GM12872 (cell line): ENCODE data around the gene TBC1D22B.
A peak's percentile ranks its signal among the peaks of the same experiment; 100 is the strongest.

ENCODE experiments used
- TF ChIP-seq, protein P1 (sequence below): IDR thresholded peaks from 3 replicates; pipeline ENCODE4 v1.5.1; 2011; ENCODE audit warnings: low read depth, mild to moderate bottlenecking, low read length, moderate library complexity; ENCODE audit not compliant: insufficient read depth

The TBC1D22B gene

DNA sequence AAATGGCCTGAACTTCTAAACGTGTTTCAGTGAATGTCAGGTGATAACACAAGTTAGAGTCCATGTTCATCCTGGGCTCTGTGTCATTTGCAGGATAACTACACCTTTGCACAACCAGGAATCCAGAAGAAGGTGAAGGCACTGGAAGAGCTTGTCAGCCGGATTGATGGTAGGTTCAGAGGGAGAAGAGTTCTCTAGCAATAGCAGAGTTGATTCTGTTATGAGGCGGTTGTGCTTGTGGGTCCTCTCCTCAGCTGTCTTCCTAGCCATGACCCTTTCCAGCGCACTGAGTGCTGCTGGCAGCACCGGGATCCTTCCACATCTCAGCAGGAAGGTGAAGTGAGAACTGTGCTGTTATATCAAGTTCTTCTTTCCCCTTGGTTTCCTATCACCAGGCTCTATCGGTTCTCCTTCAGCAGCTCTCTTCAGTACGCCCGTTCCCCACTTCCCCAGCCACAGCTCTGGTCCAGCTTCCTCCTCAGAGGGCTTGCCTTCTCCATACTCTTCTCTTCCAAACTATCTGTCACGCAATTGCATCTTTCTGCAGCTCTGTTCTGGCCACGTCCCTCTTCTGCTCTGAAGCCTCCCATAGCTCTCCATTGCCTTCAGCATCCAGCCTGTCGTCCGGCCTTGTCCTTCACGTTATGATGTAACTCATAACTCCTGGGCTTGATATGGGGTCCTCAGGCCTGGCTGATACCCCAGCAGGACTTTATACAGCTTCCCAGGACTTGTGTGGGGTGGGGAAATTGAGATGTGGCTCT is 56.3 kb downstream of the TBC1D22B start:
- TF ChIP-seq, protein P1, sequence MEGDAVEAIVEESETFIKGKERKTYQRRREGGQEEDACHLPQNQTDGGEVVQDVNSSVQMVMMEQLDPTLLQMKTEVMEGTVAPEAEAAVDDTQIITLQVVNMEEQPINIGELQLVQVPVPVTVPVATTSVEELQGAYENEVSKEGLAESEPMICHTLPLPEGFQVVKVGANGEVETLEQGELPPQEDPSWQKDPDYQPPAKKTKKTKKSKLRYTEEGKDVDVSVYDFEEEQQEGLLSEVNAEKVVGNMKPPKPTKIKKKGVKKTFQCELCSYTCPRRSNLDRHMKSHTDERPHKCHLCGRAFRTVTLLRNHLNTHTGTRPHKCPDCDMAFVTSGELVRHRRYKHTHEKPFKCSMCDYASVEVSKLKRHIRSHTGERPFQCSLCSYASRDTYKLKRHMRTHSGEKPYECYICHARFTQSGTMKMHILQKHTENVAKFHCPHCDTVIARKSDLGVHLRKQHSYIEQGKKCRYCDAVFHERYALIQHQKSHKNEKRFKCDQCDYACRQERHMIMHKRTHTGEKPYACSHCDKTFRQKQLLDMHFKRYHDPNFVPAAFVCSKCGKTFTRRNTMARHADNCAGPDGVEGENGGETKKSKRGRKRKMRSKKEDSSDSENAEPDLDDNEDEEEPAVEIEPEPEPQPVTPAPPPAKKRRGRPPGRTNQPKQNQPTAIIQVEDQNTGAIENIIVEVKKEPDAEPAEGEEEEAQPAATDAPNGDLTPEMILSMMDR = no peak

DNA sequence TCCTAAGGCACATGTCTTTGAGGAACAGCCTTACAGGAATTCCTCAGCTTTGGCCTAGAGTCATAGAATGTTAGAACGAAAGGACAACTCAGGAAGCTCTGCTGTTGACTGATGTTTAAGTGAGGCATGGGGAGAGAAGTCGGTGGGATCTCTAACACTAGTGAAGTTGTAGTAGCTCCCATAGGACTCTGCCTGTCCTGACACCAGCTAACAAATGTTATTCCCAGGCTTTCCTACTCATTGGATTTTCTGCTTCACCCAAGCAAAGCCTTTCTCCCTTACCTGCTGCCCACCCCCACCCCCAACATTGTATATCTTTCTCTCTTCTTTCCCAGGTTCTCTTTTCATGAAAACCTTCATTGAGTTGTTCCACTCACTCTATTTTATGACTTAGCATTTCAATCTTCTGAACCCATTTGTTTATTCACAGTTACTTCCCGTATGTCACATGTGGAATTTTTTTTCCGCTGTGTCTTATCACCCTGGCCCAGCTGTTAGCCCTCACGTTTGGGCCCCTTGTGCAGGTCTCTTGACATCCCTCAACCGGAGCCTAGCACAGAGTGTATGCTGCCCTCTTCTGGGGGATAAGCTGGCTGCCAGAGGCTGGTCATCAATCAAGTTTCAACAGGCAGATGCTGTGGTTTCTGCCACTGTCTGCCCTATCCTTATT is 57.0 kb downstream of the TBC1D22B start:
- TF ChIP-seq, protein P1 = peak; percentile 82

DNA sequence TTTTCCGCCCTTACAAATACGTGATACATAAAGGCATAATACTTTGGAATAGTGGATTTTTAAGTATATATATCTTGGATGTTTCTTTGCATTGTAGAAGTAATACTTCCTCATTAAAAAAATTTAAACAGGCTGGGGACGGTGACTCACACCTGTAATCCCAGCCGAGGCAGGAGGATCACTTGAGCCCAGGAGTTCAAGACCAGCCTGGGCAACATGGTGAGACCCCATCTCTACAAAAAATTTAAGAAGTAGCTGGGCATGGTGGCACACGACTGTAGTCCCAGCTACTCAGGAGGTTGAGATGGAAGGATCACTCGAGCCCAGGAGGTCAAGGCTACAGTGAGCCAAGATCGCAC is 57.6 kb downstream of the TBC1D22B start:
- TF ChIP-seq, protein P1 = no peak

GRCh38 chr6:37316071-37316470 is 58.5 kb downstream of the TBC1D22B start:
- TF ChIP-seq, protein P1 = no peak

DNA sequence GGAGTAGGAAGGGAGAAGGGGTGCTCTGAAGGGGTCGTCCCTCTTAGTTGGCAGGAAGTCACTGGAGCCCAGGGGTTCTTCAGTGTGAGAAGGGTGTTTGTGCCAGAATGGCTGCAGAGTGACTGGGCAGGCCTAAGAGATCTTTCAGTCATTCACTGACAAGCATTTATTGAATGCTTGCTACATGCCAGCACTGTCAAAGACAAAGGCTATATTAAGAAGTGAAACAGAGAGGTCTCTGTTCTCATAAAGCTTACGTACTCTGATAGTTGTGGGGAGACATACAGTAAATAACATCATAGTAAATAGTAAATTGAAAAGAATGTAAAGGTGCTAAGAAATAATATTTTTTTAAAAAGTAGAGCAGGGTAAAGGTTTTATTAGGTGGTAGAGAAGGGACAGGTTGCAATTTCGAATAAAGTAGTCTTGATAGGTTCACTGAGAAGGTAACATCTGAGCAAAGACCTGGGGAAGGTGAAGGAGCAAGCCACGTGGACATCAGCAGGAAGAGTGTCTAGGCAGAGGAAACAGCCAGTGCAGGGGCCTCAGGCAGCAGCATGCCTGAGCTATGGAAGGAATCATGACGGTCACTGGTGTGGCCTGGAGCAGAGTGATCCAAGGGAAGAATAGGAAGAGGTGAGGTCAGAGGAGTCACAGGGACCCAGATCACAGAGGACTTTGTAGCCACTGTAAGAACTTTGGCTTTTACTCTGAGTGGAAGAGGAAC is 59.9 kb downstream of the TBC1D22B start:
- TF ChIP-seq, protein P1 = no peak

DNA sequence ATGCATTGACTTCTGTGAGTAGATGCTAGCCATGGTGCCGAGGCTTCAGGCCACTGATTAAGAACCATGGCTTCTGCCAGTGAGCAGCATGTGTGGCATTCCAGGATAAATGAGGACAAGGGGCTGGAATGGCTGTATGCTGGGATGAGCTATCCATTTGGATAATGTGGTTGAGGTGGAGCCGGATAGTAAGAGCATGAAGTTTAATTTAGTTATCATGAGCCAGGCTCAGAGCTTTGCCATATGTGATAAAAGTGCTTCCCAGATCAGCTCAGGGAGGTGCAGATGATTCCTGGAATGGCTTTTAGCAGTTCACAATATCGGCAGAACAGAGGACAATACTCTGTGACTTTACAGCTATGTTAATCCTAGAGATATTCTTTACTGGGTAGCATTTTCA is 61.6 kb downstream of the TBC1D22B start:
- TF ChIP-seq, protein P1 = no peak

DNA sequence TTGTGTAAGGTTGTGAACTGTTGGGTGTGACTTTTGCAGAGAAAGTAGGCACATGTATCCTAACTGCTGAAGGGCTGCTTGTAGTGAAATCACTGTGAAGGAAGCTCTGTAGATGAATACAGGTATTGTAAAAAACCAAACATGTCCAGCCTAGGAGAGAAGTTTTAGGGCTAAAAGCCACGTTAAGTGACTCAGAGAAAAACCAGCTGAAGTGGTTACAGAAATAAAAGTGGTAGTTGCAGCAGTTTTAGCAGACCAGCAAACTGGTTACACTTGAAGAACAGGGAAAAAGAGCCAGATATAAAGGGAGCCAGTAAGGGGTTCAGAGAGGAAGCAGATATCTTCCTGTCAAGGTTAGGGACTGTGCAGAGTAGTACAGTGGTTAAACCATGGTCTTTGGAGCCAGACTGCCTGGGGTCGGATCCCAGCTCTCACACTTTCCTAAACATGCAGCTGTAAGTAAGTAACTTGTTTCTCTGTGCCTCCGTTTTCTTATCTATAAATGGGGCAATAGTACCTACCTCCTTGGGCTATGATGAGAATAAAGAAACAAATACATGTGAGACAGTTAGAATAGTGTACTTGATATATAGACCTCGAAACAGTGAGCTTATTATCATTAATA is 62.4 kb downstream of the TBC1D22B start:
- TF ChIP-seq, protein P1 = no peak
